Activated T-cell treated with anti-CD3 and anti-CD28 coated beads, Interleukin-2, amount 50 U/mL, for 48 hours (primary cell): ENCODE results near the gene HTR6.

ENCODE experiments used
- DNase-seq, 2 experiments: peaks; one replicate each; pipeline ENCODE4 v3.0.0-alpha.2; 2020

Gene HTR6

GRCh38 chr1:19657511-19657910 is 7.2 kb upstream of the HTR6 start:
- no peak for DNase-seq

DNA sequence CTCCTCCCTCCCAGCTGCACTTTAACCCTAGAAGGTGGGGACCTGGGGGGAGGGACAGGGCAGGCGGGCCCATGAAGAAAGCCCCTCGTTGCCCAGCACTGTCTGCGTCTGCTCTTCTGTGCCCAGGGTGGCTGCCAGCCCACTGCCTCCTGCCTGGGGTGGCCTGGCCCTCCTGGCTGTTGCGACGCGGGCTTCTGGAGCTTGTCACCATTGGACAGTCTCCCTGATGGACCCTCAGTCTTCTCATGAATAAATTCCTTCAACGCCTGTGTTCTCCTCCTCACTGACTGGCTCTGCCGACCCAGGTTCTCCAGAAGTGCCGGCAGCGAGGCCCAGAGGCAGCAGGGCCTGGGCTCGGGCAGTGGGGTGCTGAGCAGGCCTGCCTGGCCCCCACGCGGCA is 6.5 kb upstream of the HTR6 start:
- DNase-seq: no peak

DNA sequence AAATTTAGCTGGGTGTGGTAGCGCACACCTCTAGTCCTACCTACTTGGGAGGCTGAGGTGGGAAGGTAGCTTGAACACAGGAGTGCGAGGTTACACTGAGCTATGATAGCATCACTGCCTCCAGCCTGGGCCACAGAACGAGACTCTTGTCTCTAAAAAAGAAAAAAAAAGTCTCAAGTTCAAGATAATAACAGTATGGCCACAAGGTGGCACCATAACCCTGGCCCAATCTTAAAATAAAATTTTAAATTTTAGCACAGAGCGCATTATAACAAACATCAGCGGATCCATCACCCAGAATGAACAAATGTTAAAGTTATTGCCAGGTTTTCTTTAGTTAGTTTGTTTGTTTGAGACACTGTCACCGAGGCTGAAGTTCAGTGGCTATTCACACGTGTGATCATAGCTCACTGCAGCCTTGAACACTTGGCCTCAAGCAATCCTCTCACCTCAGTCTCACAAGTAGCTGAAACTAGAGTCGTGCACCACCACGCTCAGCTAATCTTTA is 2.9 kb upstream of the HTR6 start:
- DNase-seq: peak; percentile 41 to 48

- no peak for DNase-seq
Observed at GRCh38 chr1:19662313-19662712, 2.4 kb upstream of the HTR6 start.

DNA sequence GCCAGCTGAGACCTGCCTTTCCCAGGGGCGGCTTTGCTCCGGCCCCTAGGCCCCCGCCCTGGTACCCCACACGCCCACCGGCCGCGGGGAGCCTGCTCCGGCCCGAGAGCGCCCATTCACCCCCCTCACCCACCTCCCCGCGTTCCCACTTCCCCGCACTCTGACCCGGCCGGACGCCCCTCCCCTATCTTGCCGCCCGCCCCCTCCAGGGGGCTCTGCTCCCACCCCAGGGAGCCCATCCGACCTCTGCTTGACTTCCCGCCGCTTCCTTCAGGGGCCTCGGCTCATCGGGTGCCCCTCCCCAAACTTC is 466 bp downstream of the HTR6 start:
- DNase-seq: no peak

- peak; percentile 22 to 36 for DNase-seq
Observed at GRCh38 chr1:19665496-19666465, 1.1 kb downstream of the HTR6 start.

DNA sequence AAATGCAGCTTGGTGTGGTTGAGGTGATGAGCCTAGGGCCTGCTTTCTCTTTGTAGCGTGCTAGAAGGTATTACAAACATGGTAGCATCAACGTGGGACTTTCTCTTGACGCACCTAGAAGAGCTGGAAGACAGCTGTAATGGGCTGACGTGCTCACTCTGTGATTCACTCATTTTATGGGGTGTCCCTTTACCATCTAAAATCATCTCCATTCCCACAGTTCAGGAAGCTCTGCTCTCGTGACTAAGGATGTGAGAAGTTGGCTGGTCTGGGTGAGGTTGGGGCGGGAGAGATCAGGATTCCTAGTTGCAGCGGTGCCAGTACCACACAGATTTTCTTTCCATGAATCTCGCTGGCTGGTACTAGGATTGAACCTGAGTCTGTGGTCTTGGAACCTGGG is 4.2 kb downstream of the HTR6 start:
- DNase-seq: no peak

DNA sequence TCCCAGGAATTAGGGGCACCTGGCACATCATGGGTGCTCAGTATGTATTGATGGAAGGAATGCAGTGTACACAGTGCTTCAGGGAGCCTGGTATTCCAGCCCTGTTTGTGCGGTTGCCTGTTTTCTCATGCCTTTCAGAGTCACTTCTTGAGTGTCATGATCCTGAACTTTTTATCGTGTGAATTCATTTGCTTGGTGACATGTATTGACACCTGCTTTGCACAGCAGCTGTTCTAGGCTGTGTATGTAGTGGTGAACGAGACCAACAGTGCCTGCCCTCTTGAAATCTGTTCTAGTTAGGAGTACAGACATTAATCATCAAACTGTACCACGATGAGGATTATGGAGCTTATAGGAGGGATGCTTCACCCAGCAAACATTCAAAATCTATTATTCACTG is 6.1 kb downstream of the HTR6 start:
- DNase-seq: no peak

DNA sequence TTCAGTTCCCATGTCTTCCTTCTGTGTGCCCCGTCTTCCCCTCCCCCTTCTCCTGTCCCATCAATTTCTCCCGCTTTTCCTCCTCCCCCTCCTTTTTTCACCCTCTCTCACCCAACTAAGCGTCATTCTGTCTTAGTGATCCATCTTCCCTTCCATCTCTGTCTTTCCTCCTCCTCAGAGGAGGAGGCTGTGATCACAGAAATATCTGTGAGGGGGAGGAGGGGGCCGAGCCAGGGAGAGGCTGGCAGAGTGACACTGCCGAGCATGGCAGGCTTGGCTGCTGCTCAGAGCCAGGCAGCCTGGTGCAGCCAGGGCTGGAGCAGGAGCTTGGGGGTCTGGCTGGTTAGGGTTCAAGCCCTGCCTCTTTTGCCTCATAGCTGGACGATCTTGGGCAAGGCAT is 7.6 kb downstream of the HTR6 start:
- DNase-seq: no peak

GRCh38 chr1:19675797-19676196 is 11.1 kb downstream of the HTR6 start:
- no peak for DNase-seq

- peak; percentile 26 to 32 for DNase-seq
Observed at GRCh38 chr1:19676438-19676922, 11.8 kb downstream of the HTR6 start.

DNA sequence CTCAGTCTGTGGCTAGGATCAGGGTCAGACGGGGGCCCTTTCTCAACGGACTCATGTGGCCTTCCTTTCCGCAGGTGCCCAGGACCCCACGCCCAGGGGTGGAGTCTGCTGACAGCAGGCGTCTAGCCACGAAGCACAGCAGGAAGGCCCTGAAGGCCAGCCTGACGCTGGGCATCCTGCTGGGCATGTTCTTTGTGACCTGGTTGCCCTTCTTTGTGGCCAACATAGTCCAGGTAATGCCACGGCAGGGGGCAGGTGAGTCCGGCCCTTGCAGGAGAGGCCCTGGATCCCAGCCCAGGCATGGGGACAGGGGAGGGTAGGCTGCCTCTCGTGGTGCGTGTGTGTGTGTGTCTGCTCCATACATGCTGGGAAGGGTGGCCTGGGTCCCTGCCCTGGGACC is 13.8 kb downstream of the HTR6 start:
- no peak for DNase-seq

DNA sequence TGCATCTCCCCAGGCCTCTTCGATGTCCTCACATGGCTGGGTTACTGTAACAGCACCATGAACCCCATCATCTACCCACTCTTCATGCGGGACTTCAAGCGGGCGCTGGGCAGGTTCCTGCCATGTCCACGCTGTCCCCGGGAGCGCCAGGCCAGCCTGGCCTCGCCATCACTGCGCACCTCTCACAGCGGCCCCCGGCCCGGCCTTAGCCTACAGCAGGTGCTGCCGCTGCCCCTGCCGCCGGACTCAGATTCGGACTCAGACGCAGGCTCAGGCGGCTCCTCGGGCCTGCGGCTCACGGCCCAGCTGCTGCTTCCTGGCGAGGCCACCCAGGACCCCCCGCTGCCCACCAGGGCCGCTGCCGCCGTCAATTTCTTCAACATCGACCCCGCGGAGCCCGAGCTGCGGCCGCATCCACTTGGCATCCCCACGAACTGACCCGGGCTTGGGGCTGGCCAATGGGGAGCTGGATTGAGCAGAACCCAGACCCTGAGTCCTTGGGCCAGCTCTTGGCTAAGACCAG is 14.3 kb downstream of the HTR6 start:
- DNase-seq: no peak

GRCh38 chr1:19679691-19680090 is 15.0 kb downstream of the HTR6 start:
- no peak for DNase-seq

DNA sequence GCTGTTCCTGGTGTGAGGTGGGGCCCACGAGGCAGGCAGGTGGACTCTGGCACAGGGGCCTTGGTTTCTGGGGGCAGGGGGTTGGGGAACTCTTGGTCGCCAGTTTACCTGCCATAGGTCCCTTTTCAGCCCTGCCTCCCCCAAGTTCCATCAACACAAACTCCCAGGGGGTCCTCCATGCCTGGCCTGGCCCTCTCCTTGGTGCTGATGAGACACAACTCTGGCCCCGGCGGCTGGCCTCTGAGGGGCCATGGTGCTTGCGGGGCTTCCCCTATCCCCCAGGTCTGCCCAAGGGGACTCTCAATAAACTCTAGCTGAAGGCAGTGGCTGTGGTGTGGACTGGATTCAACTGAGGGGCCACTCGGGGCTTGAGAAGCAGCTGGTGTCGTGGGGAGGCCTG is 16.0 kb downstream of the HTR6 start:
- no peak for DNase-seq

DNA sequence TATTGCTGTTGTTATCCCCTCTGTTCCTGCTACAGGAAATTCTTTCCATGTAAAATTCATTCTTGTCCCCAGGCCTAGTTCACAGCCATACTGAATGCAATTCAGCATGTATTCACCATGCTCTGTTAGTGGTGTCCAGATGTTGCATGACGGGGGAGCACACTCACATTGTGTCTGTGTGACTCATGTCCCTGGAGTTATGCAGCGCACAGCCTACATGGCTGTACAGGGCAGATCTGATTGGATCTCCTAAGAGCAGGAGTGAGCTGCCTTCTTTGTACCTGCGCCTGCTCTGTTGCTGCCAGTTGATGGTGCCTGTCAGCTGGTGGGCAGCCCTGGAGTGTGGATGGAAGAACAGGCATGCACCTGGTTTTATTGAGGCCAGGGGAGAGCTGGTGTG is 17.6 kb downstream of the HTR6 start:
- no peak for DNase-seq

- no peak for DNase-seq
Observed at GRCh38 chr1:19682901-19683300, 18.2 kb downstream of the HTR6 start.

DNA sequence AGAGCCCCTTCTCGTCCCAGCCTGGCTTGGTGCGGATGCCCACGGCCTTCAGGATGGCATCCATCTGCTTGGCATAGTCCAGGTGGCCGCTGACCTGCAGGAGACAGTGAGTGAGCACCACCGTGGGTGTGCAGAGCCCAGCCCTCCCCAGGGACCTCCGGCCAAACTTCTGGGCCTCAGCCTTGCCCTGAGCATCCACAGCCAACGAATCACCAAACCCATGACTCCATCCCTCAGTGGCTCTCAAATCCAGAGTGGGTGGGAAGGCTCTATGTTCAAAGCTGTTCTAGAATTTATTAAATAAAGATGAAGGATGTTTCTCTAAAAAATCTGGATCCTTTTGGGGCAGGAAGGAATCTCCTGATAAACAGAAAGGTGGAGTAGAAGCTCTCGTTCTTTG is 18.7 kb downstream of the HTR6 start:
- DNase-seq: no peak

DNA sequence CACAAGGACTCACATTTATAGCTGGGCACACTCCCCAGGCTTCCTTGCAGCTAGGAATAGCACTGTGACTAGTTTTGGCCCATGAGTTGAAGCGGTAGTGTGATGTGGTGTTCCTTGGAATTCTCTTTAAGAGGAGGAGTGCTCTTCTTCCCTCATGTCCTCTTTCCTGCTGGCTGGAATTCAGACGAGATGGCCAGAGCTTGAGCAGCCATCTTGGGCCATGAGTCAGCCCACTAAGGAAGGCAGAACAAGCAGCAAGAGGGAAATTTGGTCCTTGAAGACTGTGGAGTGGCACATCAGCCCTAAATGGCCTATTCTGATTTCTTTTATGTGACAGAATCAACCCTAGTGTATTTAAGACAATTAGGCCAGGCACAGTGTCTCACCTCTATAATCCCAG is 20.0 kb downstream of the HTR6 start:
- DNase-seq: no peak

DNA sequence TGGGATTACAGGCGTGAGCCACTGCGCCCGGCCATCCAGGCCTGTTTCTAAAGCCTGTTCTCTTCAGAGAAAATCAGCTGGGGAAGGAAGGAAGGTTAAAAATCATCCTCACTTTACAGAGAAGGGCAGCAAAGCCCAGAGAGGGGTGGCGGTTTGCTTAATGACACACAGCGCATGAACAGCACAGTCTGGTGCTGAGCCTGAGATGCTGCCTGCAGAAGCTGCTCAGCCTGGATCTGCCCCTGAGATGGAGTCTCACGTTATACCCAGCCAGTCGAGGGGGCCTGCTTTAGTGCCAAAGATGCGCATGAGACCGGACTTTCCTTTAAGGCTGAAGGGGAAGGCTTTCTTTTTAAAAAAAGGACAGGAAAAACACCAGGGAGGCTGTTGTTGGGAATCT is 21.3 kb downstream of the HTR6 start:
- no peak for DNase-seq

DNA sequence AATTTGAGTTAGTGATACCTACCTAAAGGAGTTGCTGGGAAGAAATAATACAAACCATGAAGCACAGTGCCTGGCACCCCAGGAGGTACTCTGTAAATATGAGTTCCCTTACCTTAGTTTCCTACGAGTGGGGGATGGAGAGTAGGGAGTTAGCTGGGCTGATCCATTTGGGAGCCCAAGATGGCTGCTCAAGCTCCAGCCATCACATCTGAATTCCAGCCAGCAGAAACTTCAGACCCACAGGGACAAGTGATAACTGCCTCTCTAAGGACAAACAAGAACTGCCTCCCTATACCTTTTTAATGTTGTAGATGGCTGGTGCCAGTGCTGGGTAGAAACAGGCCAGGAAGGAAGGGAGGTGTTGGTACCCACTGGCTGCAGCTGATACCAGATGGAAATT is 22.7 kb downstream of the HTR6 start:
- no peak for DNase-seq

DNA sequence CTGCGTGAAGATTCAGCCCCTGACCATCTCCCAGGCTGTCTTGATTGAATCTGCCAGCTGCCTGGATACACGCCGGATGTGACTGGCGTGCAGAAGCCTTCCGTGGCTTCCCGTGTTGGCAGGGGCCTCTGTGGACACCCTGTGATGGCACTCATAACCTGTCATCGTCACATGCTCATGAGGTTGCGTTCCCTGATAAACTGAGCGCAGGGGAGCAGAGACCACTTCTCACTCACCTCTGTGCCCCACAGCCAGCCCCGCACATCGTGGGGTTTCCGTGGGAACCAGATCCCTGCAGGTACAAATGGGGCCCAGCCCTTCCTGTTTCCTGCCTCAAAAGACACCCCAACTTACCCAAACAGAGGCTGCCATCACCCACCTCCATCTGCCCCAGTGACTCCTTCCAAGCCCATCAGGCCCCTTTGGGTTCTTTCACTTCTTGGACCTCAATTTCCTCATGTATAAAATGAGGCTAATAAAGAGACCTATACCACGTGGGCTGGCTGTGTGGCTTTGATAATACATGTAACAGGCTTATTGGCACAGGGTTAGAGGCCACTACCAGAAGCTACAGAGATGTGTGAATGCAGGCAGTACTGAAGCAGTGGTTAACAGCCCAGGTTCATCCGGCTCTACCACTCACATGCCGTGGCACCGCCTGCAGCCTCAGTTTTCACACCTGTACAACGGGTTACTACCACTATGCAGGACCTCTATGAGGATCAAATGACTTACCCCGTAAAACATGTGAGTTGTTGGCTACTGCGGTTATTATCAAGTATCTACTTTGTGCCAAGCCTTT is 23.6 kb downstream of the HTR6 start:
- no peak for DNase-seq

DNA sequence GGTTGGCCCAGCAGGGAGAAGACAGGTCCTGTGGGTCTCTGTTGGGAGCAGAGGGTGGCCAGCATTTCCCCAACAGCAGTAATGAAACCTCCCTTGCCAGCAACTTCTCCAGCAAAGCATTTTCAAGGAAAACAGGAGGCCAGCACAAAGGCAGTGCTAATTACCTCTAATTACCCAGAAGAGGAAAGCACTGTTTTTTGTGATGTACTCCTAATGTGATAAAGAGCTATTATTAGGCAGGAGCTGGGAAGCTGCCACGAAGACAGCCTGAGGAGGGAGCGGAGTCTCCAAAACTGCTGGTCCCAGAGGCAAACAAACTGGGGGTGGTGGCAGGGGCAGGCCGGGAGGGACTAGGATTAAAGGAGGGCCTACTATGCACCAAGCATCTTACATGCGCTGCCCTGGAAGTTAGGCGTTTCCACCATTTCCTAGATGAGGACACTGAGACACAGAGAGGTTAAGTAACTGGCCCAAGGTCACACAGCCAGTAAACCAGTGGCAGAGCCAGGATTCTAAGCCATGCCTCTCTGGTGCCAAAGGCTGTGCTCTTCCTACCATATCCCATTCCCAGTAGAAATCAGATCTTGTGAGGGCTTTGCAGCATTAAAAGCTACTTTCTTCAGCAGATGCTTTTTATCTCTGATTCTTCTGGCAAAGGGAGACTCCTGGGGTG is 24.5 kb downstream of the HTR6 start:
- DNase-seq: no peak
